HG02610 (cell line): Measurements from ENCODE around the gene LRRC8C.

Experiments
- ATAC-seq: cut with Tn5 transposase; IDR thresholded peaks from one replicate; pipeline ENCODE4 v1.9.1; 2021; ENCODE audit warnings: mild to moderate bottlenecking, moderate library complexity; ENCODE audit not compliant: unreplicated experiment

Gene LRRC8C

GRCh38 chr1:89727517-89728312 lies 94.8 kb downstream of the LRRC8C start:
- no peak for ATAC-seq

GRCh38 chr1:89728381-89728780 lies 95.5 kb downstream of the LRRC8C start:
- no peak for ATAC-seq

GRCh38 chr1:89732206-89732605 lies 99.3 kb downstream of the LRRC8C start:
- ATAC-seq: no peak

- ATAC-seq: no peak
Observed at GRCh38 chr1:89732643-89733222, 99.8 kb downstream of the LRRC8C start.

GRCh38 chr1:89733748-89734147 lies 100.8 kb downstream of the LRRC8C start:
- no peak for ATAC-seq

- no peak for ATAC-seq
Observed at GRCh38 chr1:89734442-89734841, 101.5 kb downstream of the LRRC8C start.

GRCh38 chr1:89735479-89735878 lies 102.6 kb downstream of the LRRC8C start:
- ATAC-seq: no peak

- ATAC-seq: no peak
Observed at GRCh38 chr1:89736937-89737733, 104.2 kb downstream of the LRRC8C start.

GRCh38 chr1:89737985-89738510 lies 105.1 kb downstream of the LRRC8C start:
- ATAC-seq: no peak

- peak; percentile 79 for ATAC-seq
Observed at GRCh38 chr1:89739013-89739843, 106.3 kb downstream of the LRRC8C start.

- no peak for ATAC-seq
Observed at GRCh38 chr1:89739844-89740216, 106.9 kb downstream of the LRRC8C start.

GRCh38 chr1:89743788-89744187 lies 110.9 kb downstream of the LRRC8C start:
- ATAC-seq: no peak

GRCh38 chr1:89746424-89747149 lies 113.7 kb downstream of the LRRC8C start:
- no peak for ATAC-seq

GRCh38 chr1:89753761-89754160 lies 120.8 kb downstream of the LRRC8C start:
- ATAC-seq: no peak

GRCh38 chr1:89754518-89754917 lies 121.6 kb downstream of the LRRC8C start:
- no peak for ATAC-seq

- ATAC-seq: no peak
Observed at GRCh38 chr1:89755591-89755990, 122.7 kb downstream of the LRRC8C start.

- peak; percentile 82 for ATAC-seq
Observed at GRCh38 chr1:89757532-89757931, 124.6 kb downstream of the LRRC8C start.

GRCh38 chr1:89758156-89758555 lies 125.2 kb downstream of the LRRC8C start:
- no peak for ATAC-seq

- ATAC-seq: no peak
Observed at GRCh38 chr1:89759036-89759435, 126.1 kb downstream of the LRRC8C start.

- no peak for ATAC-seq
Observed at GRCh38 chr1:89760496-89760895, 127.6 kb downstream of the LRRC8C start.
